Stimulated activated CD4-positive, alpha-beta T cell treated with anti-CD3 and anti-CD28 coated beads, Interleukin-12 subunit alpha, Interleukin-12 subunit beta, amount 100 ng/mL, for 24 hours (primary cell): ENCODE measurements around the gene DNTTIP2.
"Not testable (repeated sequence)": the region's sequence is repeated elsewhere in the genome, so short reads cannot be mapped to it uniquely, and the experiment has no call there.

Experiments
- DNase-seq, 2 experiments: peaks; one replicate each; pipeline ENCODE4 v3.0.0-alpha.2; 2020; ENCODE audit warnings: low read depth in 2 of 2

Gene DNTTIP2

GRCh38 chr1:93874025-93874651, 4.9 kb downstream of the DNTTIP2 start:
- no peak for DNase-seq

- DNase-seq: no peak
These were observed 7.6 kb downstream of the DNTTIP2 start for GRCh38 chr1:93871366-93871765.

DNA sequence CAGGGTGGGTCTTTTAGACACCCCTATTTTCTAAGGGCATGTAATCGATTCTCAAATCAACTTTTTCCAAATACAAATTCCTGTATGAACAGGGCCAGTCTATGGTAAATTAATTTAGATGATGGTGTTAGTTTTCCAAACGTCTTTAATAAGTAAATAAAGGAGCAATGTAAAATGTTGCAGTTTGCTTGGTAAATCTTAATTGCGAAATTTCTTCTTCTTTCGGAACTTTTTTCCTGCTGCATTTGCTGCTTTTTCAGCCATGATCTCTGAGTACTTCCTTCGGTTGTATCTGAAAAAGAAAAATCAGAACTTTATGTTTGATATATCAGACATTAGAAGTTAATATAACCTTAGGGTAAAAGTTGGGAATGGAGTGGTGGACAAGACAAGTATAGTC, 9.4 kb downstream of the DNTTIP2 start:
- no peak for DNase-seq

DNA sequence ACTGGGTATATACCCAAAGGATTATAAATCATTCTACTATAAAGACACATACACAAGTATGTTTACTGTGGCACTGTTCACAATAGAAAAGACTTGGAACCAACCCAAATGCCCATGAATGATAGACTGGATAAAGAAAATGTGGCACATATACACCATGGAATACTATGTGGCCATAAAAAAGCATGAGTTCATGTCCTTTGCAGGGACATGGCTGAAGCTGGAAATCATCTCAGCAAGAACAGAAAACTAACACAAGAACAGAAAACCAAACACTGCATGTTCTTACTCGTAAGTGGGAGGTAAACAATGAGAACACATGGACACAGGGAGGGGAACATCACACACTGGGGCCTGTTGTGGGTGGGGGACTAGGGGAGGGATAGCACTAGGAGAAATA, 10.5 kb downstream of the DNTTIP2 start:
- not testable (repeated sequence) for DNase-seq

DNA sequence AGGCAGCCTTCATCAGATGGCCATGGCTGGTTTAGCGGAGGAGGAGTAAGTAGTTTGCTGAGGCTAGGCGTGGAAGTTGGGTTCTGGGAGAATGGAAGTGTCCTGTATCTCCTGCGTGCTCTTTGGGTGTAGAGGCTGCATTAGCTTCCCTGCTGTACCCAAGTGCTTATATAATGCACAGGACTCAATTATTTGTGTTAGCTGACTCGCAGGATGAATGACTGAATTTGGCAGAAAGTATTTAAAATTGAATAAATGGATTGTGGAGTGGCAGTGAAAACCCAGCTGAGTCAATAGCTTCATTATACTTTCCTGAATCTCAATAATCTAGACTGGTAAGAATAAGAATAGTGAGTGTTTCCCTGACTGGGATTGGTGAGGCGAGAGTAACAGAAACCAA, 13.8 kb downstream of the DNTTIP2 start:
- no peak for DNase-seq

DNA sequence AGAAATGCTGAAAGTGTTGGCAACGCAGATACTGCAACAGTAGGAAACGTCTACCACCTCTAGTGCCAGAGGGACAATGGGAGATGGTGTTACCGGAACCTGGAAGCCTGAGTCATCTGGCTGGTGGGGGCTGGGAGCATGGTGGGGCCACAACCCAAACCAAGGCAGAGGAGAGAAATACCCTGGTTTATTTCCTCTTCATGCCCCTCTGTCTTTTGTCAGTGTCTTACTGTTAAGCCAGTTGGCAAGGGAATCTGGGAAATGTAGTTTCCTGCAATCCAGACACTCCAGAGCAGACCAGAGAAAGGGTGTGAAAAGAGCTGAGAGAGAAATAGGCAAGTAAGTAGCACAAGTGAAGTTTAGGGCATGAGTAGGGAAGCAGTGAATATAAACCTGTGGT, 14.8 kb downstream of the DNTTIP2 start:
- DNase-seq: no peak

- not testable (repeated sequence) for DNase-seq
These were observed 21.4 kb downstream of the DNTTIP2 start for GRCh38 chr1:93857653-93858052.

- not testable (repeated sequence) for DNase-seq
These were observed 23.0 kb downstream of the DNTTIP2 start for GRCh38 chr1:93855983-93856382.

DNA sequence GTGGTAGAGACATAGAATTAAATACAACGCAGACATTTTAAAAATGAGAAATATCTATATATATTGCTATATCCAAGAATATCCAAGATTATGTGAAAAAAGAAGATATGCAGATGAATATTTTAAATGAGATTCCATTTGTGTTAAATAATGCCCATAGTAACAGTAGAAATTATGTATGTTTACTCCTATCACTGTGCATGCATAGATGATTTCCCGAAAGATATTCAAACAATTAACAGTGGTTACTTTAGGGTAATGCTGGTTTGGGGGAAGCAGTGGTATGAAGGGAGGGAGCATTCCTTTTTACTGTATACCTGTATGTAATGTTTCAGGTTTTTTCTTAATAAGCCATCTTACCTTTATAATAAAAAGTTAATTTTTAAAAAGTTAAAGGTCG, 25.1 kb downstream of the DNTTIP2 start:
- no peak for DNase-seq

DNA sequence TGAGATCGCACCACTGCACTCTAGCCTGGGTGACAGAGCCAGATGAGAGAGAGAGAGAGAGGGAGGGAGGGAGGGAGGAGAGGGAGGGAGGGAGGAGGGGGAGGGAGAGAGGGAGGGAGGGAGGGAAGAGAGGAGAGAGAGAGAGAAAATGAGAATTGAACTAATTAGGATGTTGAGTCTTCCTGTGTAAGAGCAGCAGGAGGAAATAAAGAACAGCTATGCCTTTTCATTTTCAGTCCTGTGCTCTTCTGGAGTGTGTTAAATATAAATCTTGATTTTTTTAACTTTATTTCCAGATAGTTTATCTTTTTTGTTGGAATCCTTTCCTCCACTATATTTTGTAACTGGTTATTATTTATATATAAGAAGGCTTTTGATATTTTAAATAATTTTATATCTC, 27.1 kb downstream of the DNTTIP2 start:
- no peak for DNase-seq

DNA sequence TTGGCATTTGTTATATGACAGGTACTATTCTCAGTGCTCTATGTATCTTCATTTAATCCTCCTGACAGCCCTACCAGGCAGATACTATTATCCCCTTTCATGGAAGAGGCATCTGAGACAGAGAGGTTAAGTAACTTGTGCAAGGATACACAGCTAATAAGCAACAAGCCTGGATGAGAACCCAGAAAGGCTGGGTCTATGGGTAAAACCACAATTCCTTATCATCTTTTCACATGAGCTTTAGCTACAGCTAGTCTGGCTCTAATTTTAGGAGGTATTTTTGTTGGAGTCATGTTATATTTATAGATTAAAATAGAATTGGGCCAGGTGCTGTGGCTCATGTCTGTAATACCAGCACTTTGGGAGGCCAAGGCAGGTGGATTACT, 27.7 kb downstream of the DNTTIP2 start:
- DNase-seq: no peak

DNA sequence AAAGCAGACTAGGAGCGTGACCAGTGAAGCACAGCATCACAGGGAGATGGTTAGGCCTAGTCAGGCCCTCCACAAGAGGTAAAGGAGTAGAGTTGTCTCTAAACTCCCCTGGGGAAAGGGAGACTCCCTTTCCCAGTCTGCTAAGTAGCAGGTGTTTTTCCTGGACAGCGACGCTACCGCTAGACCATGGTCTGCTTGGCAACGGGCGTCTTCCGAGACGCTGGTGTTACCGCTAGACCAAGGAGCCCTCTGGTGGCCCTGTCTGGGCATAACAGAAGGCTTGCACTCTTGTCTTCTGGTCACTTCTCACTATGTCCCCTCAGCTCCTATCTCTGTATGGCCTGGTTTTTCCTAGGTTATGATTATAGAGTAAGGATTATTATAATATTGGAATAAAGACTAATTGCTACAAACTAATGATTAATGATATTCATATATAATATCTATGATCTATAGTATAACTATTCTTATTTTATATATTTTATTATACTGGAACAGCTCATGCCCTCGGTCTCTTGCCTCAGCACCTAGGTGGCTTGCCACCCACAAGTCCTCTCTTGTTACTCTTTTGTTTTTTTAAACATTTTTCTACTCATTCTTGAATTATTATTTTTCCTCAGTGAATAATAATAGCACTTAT, 28.2 kb downstream of the DNTTIP2 start:
- DNase-seq: peak; percentile 21 to 34

DNA sequence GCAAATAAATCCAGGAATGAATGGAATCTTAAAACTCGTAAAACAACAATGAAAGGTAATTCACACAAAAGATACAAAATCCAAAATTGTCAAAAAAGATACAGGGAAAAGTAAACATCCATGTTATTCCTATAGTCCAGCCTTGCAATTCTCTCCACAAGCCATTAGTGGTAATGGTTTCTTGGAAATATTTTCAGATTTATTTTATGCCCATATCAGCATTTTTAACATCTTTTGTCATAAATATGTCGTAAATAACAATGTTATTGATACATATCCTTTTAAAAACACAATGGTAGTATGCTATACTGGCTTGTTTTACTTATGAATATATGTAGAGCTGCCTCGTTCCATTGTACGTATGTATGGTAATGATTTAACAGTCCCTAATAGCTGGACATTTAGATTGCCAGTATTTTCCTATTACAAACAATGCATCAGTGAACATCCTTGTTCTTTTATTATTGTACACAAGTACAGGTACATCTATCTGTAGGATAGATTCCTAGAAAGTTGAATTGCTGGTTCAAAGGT, 30.6 kb downstream of the DNTTIP2 start:
- DNase-seq: no peak

DNA sequence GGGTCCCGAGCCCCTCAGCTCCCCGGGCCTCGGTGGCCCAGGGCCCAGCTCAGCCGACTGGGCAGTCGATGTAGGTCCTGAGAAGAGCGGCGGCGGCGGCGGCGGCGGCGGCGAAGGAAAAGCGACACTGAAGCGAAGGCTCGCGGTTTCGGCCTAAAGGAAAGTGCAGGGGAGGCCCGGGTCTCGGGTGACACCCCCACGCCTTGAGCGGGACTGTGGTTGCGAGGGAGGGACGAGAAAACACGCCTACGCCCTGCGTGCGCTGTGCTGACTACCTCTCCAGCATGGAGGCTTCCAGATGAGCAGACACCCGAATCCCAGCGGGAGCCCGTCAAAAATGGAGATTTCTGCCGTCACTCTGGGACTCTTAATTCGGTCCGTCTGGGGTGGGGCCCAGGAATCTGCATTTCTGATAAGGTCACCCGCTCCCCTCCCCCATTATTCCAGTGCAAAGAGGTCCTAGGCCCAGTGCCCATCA, 31.2 kb downstream of the DNTTIP2 start:
- DNase-seq: peak; percentile 35 to 36

GRCh38 chr1:93846992-93847810, 31.8 kb downstream of the DNTTIP2 start:
- peak; percentile 80 to 81 for DNase-seq

GRCh38 chr1:93846206-93846991, 32.6 kb downstream of the DNTTIP2 start:
- DNase-seq: peak; percentile 64 to 70

GRCh38 chr1:93845538-93846205, 33.3 kb downstream of the DNTTIP2 start:
- no peak for DNase-seq

- DNase-seq: no peak
These were observed 34.6 kb downstream of the DNTTIP2 start for GRCh38 chr1:93844262-93845045.

DNA sequence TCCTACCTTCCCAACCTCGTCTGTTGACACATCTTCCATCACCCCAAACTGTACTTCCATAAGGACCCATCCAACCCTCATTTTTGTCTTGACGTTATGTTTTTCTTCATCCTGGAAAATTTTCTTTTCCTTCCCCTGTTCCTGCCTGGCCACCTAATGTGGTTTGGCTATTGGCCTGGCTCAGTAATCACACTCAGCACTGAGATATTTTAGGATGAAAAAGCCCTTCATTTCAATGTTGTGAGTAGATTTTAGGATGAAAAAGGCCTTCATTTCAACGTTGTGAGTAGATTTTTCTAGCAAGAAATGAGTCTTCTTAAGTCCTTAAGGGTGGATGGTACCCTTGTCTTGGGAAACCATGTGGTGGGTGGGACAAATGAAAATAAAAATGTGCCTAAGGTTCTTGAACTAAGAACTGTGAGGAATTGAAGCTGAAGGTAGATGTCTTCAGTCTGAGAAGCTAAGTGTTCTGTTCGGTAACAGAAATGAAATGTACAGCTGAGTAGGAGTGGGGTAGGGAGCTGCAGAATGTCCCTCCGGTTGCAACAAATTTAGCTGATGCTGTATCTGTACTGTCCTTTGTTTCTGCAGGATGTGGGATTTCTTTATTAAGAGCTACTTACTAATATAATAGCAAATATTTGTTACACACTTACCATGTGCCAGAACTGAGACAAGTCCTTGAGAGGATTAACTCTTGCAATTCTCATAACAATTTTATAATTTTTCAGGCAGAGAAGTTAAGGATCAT, 36.1 kb downstream of the DNTTIP2 start:
- no peak for DNase-seq

GRCh38 chr1:93841771-93842170, 37.2 kb downstream of the DNTTIP2 start:
- DNase-seq: no peak
